Naive thymus-derived CD4-positive, alpha-beta T cell (primary cell): ENCODE results near the gene OPA1. TPM values are rescaled to one million over a fixed set of nuclear protein-coding genes. Genes with fewer than 3 reads are reported as not detected.

Experiments
- ATAC-seq: fragments of 150-1000 bp; cut with Tn5 transposase; 2 replicates; pipeline ENCODE4 v1.10.0; 2021; ENCODE audit warnings: mild to moderate bottlenecking, moderate library complexity
- CTCF ChIA-PET: fragments of 350-600 bp; sonication (Branson Sonifier 250); formaldehyde crosslinking; loops from one replicate; lab custom pipeline; 2021; ENCODE audit warnings: antibody characterized with exemption; lab: Charles Lee
- POLR2A ChIA-PET: fragments of 350-600 bp; sonication (Branson Sonifier 250); formaldehyde crosslinking; loops from one replicate; lab custom pipeline; 2021; ENCODE audit warnings: antibody characterized with exemption, inconsistent platforms; lab: Charles Lee
- DNase-seq, 9 donors: peaks; one replicate each; pipeline versions ENCODE4 v3.0.0 to v3.0.0-alpha.2; 2020 to 2022; ENCODE audit warnings: mixed read lengths in 1 of 9
- H3K27ac ChIP-seq: one replicate; pipeline ENCODE4 v1.7.0; 2013; ENCODE audit warnings: mild to moderate bottlenecking, low read depth, low read length, moderate library complexity
- H3K27me3 ChIP-seq, 2 donors: one replicate each; pipeline ENCODE4 v1.7.0; 2013; ENCODE audit warnings: low read length in 2 of 2, mild to moderate bottlenecking in 2 of 2, moderate library complexity in 2 of 2; ENCODE audit not compliant: control insufficient read depth in 2 of 2, insufficient read depth in 2 of 2
- H3K36me3 ChIP-seq, 3 experiments: 1 replicate in 2 of 3; 2 replicates in 1 of 3; pipeline ENCODE4 v1.7.0; 2013; ENCODE audit warnings: low read length in 3 of 3, mild to moderate bottlenecking in 3 of 3, moderate library complexity in 1 of 3; ENCODE audit not compliant: insufficient read depth in 3 of 3, control insufficient read depth in 2 of 3
- H3K4me1 ChIP-seq, 2 donors: one replicate each; pipeline ENCODE4 v1.7.0; 2013; ENCODE audit warnings: low read length in 2 of 2, mild to moderate bottlenecking in 2 of 2, moderate library complexity in 1 of 2; ENCODE audit not compliant: control insufficient read depth in 2 of 2, insufficient read depth in 2 of 2
- H3K4me3 ChIP-seq: 2 replicates; pipeline ENCODE4 v1.7.0; 2013; ENCODE audit warnings: mild to moderate bottlenecking, low read length
- H3K9me3 ChIP-seq, 3 experiments: 1 replicate in 2 of 3; 2 replicates in 1 of 3; pipeline ENCODE4 v1.7.0; 2013; ENCODE audit warnings: low read length in 3 of 3; ENCODE audit not compliant: control insufficient read depth in 2 of 3
- H3K27ac Mint-ChIP-seq, 9 donors: one replicate each; pipeline ENCODE4 v1.8.0; 2020 to 2022; ENCODE audit warnings: mixed read lengths in 9 of 9, mild to moderate bottlenecking in 8 of 9, moderate library complexity in 5 of 9, inconsistent platforms in 2 of 9
- H3K27me3 Mint-ChIP-seq, 5 donors: one replicate each; pipeline ENCODE4 v1.8.0; 2021 to 2022; ENCODE audit warnings: mixed read lengths in 5 of 5, mild to moderate bottlenecking in 1 of 5
- H3K36me3 Mint-ChIP-seq, 5 donors: one replicate each; pipeline ENCODE4 v1.8.0; 2020 to 2022; ENCODE audit warnings: mixed read lengths in 5 of 5, mild to moderate bottlenecking in 3 of 5, inconsistent platforms in 1 of 5
- H3K4me1 Mint-ChIP-seq, 7 donors: one replicate each; pipeline ENCODE4 v1.8.0; 2020 to 2022; ENCODE audit warnings: mixed read lengths in 7 of 7, mild to moderate bottlenecking in 3 of 7, inconsistent platforms in 1 of 7
- H3K4me3 Mint-ChIP-seq, 10 donors: one replicate each; pipeline ENCODE4 v1.8.0; 2020 to 2022; ENCODE audit warnings: mild to moderate bottlenecking in 10 of 10, mixed read lengths in 10 of 10, moderate library complexity in 6 of 10, inconsistent platforms in 2 of 10
- H3K9me3 Mint-ChIP-seq, 11 donors: one replicate each; pipeline ENCODE4 v1.8.0; 2020 to 2022; ENCODE audit warnings: mixed read lengths in 11 of 11, mild to moderate bottlenecking in 4 of 11, inconsistent platforms in 1 of 11, moderate library complexity in 1 of 11
- intact Hi-C, 2 donors: fragments of 100-400 bp; cut with micrococcal nuclease; formaldehyde crosslinking; loops; one replicate each; pipeline ENCODE4 v1.15.1; 2023
- polyA plus RNA-seq, 2 donors: library from polyadenylated mRNA; unstranded; fragments of 300-500 nt; fragmentation: Illumina TruSeq; gene quantifications; one replicate each; pipeline ENCODE4 v1.2.3, GENCODE V29; 2021
- total RNA-seq, 6 experiments: library from RNA in 5 of 6; stranded (reverse) in 5 of 6; gene quantifications; 1 replicate in 5 of 6; 2 replicates in 1 of 6; pipeline ENCODE4 v1.2.3 and lab custom pipeline; 2021 to 2026

Gene OPA1
- total and polyA plus RNA-seq, 7 experiments from 2014 or later = 22.9 to 70.0 (median 53.4) TPM

GRCh38 chr3:193586526-193586925 is 6.5 kb upstream of the OPA1 start:
- Histone ChIP-seq H3K9me3 (no peaks in the 10 kb centered on the region), H3K4me3 (no peak overlapping the region), H3K27me3 (no peaks in the 10 kb centered on the region), H3K36me3 (no peaks in the 10 kb centered on the region), H3K4me1 (peaks cover 0 to 1% of the 10 kb centered on the region in 2 donors), H3K27ac (no peak overlapping the region)
- ATAC-seq (no peak), DNase-seq (no peak)
- H3K4me3 Mint-ChIP-seq = no peak overlapping the region
- no peak overlapping the region for H3K27ac Mint-ChIP-seq
- H3K9me3 Mint-ChIP-seq = no peaks in the 10 kb centered on the region
- H3K36me3 Mint-ChIP-seq = peaks cover 3 to 9% (median 3%) of the 10 kb centered on the region in 5 donors
- intact Hi-C loops = no loop called here
- H3K27me3 Mint-ChIP-seq = no peaks in the 10 kb centered on the region
- ChIA-PET CTCF (no interaction called here), POLR2A (no interaction called here)
- H3K4me1 Mint-ChIP-seq = peaks cover 0 to 12% (median 6%) of the 10 kb centered on the region in 7 donors

- no peak overlapping the region for H3K4me3 Mint-ChIP-seq
- Histone ChIP-seq H3K27me3 (no peaks in the 10 kb centered on the region), H3K9me3 (no peaks in the 10 kb centered on the region), H3K4me1 (peaks cover 11 to 13% of the 10 kb centered on the region in 2 donors), H3K27ac (no peak overlapping the region), H3K4me3 (no peak overlapping the region), H3K36me3 (peaks cover 0 to 9% (median 0%) of the 10 kb centered on the region in 3 experiments)
- no peaks in the 10 kb centered on the region for H3K9me3 Mint-ChIP-seq
- H3K27me3 Mint-ChIP-seq = no peaks in the 10 kb centered on the region
- intact Hi-C loops = no loop called here
- H3K27ac Mint-ChIP-seq = no peak overlapping the region
- H3K36me3 Mint-ChIP-seq = peaks cover 3 to 9% (median 7%) of the 10 kb centered on the region in 5 donors
- peaks cover 19 to 35% (median 25%) of the 10 kb centered on the region in 7 donors for H3K4me1 Mint-ChIP-seq
- no peak for DNase-seq
- ATAC-seq = no peak
- CTCF ChIA-PET = no interaction called here
- POLR2A ChIA-PET = no interaction called here
Measured at GRCh38 chr3:193589129-193589528, 3.9 kb upstream of the OPA1 start.

GRCh38 chr3:193589616-193590015 is 3.4 kb upstream of the OPA1 start:
- Histone ChIP-seq H3K27ac (no peak overlapping the region), H3K36me3 (peaks cover 0 to 9% (median 0%) of the 10 kb centered on the region in 3 experiments), H3K4me1 (peaks cover 16 to 18% of the 10 kb centered on the region in 2 donors), H3K27me3 (no peaks in the 10 kb centered on the region), H3K9me3 (no peaks in the 10 kb centered on the region), H3K4me3 (no peak overlapping the region)
- H3K9me3 Mint-ChIP-seq = no peaks in the 10 kb centered on the region
- peaks cover 3 to 9% (median 7%) of the 10 kb centered on the region in 5 donors for H3K36me3 Mint-ChIP-seq
- H3K4me3 Mint-ChIP-seq = peak overlapping the region in 1 of 10 donors; percentile 2
- H3K27ac Mint-ChIP-seq = no peak overlapping the region
- intact Hi-C loops = loop anchor here (5.0 to 10.0 kb wide), 5 partner anchors 548 to 993 kb away; partner anchors contain the start of genes HES1 (in 2 of the 2), MB21D2 (in 2 of the 2) and ATP13A3 (in 1 of the 2)
- ATAC-seq (no peak), DNase-seq (no peak)
- no peaks in the 10 kb centered on the region for H3K27me3 Mint-ChIP-seq
- H3K4me1 Mint-ChIP-seq = peaks cover 23 to 40% (median 30%) of the 10 kb centered on the region in 7 donors
- ChIA-PET CTCF (no interaction called here), POLR2A (no interaction called here)

- H3K36me3 ChIP-seq = peaks cover 0 to 9% (median 0%) of the 10 kb centered on the region in 3 experiments
Measured at GRCh38 chr3:193590088-193590856, 2.7 kb upstream of the OPA1 start.

GRCh38 chr3:193593668-193594030 is 641 bp downstream of the OPA1 start:
- Mint-ChIP-seq H3K27ac (peak overlapping the region; percentile 92 to 98 (median 95)), H3K27me3 (no peaks in the 10 kb centered on the region), H3K36me3 (peaks cover 8 to 18% (median 11%) of the 10 kb centered on the region in 5 donors), H3K4me3 (peak overlapping the region; percentile 93 to 98 (median 96)), H3K4me1 (peaks cover 44 to 75% (median 64%) of the 10 kb centered on the region in 7 donors), H3K9me3 (no peaks in the 10 kb centered on the region)
- H3K27me3 ChIP-seq = no peaks in the 10 kb centered on the region
- peak overlapping the region; percentile 78 for H3K4me3 ChIP-seq
- intact Hi-C loops = loop anchor here (1.0 to 10.0 kb wide), 8 partner anchors 12 to 1079 kb away; partner anchors contain the start of genes HES1 (in 2 of the 2), MB21D2 (in 2 of the 2), ATP13A3 (in 1 of the 2) and LSG1 (in 1 of the 2)
- no peaks in the 10 kb centered on the region for H3K9me3 ChIP-seq
- H3K27ac ChIP-seq = peak overlapping the region; percentile 82
- ChIA-PET CTCF (no interaction called here), POLR2A (no interaction called here)
- peak in 8 of 9 donors; percentile 10 to 47 (median 32) for DNase-seq
- ATAC-seq = peak; percentile 57
- H3K36me3 ChIP-seq = peaks cover 0 to 9% (median 0%) of the 10 kb centered on the region in 3 experiments
- peaks cover 18 to 20% of the 10 kb centered on the region in 2 donors for H3K4me1 ChIP-seq

More at GRCh38 chr3:193590088-193590856, 2.7 kb upstream of the OPA1 start:
- H3K27me3 Mint-ChIP-seq = no peaks in the 10 kb centered on the region
- no peak overlapping the region for H3K4me3 ChIP-seq
- peaks cover 27 to 46% (median 36%) of the 10 kb centered on the region in 7 donors for H3K4me1 Mint-ChIP-seq
- CTCF ChIA-PET = no interaction called here
- no peaks in the 10 kb centered on the region for H3K27me3 ChIP-seq
- H3K9me3 ChIP-seq = no peaks in the 10 kb centered on the region
- no peak overlapping the region for H3K27ac Mint-ChIP-seq
- H3K4me1 ChIP-seq = peaks cover 18 to 20% of the 10 kb centered on the region in 2 donors
- POLR2A ChIA-PET = no interaction called here
- no peak for DNase-seq
- H3K36me3 Mint-ChIP-seq = peaks cover 3 to 9% (median 7%) of the 10 kb centered on the region in 5 donors
- no peak for ATAC-seq
- intact Hi-C loops = loop anchor here (5.0 to 10.0 kb wide), 5 partner anchors 547 to 992 kb away; partner anchors contain the start of genes HES1 (in 2 of the 2), MB21D2 (in 2 of the 2) and ATP13A3 (in 1 of the 2)
- H3K4me3 Mint-ChIP-seq = peak overlapping the region in 1 of 10 donors; percentile 2
- H3K27ac ChIP-seq = no peak overlapping the region
- H3K9me3 Mint-ChIP-seq = no peaks in the 10 kb centered on the region

- intact Hi-C loops = loop anchor here (5.0 to 10.0 kb wide), 5 partner anchors 542 to 987 kb away; partner anchors contain the start of genes HES1 (in 2 of the 2), MB21D2 (in 2 of the 2) and ATP13A3 (in 1 of the 2)
- H3K36me3 Mint-ChIP-seq = peaks cover 8 to 18% (median 13%) of the 10 kb centered on the region in 5 donors
- ATAC-seq = no peak
- Histone ChIP-seq H3K4me3 (no peak overlapping the region), H3K9me3 (no peaks in the 10 kb centered on the region), H3K27me3 (no peaks in the 10 kb centered on the region), H3K27ac (no peak overlapping the region), H3K4me1 (peaks cover 18 to 24% of the 10 kb centered on the region in 2 donors), H3K36me3 (peaks cover 0 to 9% (median 0%) of the 10 kb centered on the region in 3 experiments)
- no peak for DNase-seq
- CTCF ChIA-PET = no interaction called here
- H3K4me3 Mint-ChIP-seq = peak overlapping the region; percentile 29 to 98 (median 94)
- no peaks in the 10 kb centered on the region for H3K9me3 Mint-ChIP-seq
- H3K4me1 Mint-ChIP-seq = peaks cover 52 to 87% (median 79%) of the 10 kb centered on the region in 7 donors
- H3K27me3 Mint-ChIP-seq = no peaks in the 10 kb centered on the region
- H3K27ac Mint-ChIP-seq = peak overlapping the region in 4 of 9 donors; percentile 38 to 96 (median 74)
- POLR2A ChIA-PET = no interaction called here
Measured at GRCh38 chr3:193594946-193595689, 2.1 kb downstream of the OPA1 start.
